ENCODE measurements around the gene MYB. TPM values are rescaled to one million over a fixed set of nuclear protein-coding genes. Genes with fewer than 3 reads are reported as not detected.

MYB gene
- total RNA-seq, 1 experiment from 2014 or later = 3.7 TPM

GRCh38 chr6:135159531-135159930, 21.6 kb upstream of the MYB start:
- no peaks in the 10 kb centered on the region for H3K9me2 ChIP-seq (ENCODE audit: insufficient read depth)
- no peak overlapping the region for H3K9ac ChIP-seq (ENCODE audit: low read length)
- H3K4me2 ChIP-seq (ENCODE audit: low read length) = no peak overlapping the region
- RAD21 ChIA-PET (ENCODE audit: low non-redundant PET in 1 of 2, low total read pairs in 2 of 2, uncharacterized antibody in 2 of 2, unreplicated experiment in 2 of 2) = no interaction called here
- H3K27ac ChIP-seq (ENCODE audit: low read depth, low read length) = no peak overlapping the region
- no peak for DNase-seq (ENCODE audit: low read depth, low spot score)
- H3K27me3 ChIP-seq (ENCODE audit: insufficient read depth, low read length) = no peaks in the 10 kb centered on the region
- intact Hi-C loops (cut with micrococcal nuclease) = no loop called here
- no peaks in the 10 kb centered on the region for H3K9me3 ChIP-seq (ENCODE audit: control insufficient read depth in 1 of 2, insufficient read depth in 1 of 2, low read depth in 1 of 2, low read length in 2 of 2)
- no TSS peak for BruUV-seq (replicated peaks)
- POLR2A ChIA-PET = no interaction called here
- CTCF ChIA-PET = interaction anchor here (0.8 kb wide), 1 partner anchor 13 kb away, joined by 3 read pairs; no protein-coding TSS in a partner anchor
- no peak overlapping the region for H3K4me3 ChIP-seq (replicated peaks in 1 of 2; ENCODE audit: low read depth in 1 of 2, low read length in 2 of 2)
- TF ChIP-seq CBX3 (IDR thresholded peaks at IDR 0.05; ENCODE audit: low read depth) (no peak), CEBPB (IDR thresholded peaks at IDR 0.05; ENCODE audit: low read depth) (no peak), POLR2A (IDR thresholded peaks at IDR 0.05; ENCODE audit: borderline replicate concordance, extremely low read depth, insufficient read depth, insufficient read length) (no peak), ATF3 (IDR thresholded peaks at IDR 0.05) (no peak), POLR2AphosphoS5 (IDR thresholded peaks at IDR 0.05; ENCODE audit: low read depth, low read length) (no peak), RAD21 (IDR thresholded peaks at IDR 0.05; ENCODE audit: low read depth) (no peak), SP1 (IDR thresholded peaks at IDR 0.05; ENCODE audit: low read depth) (no peak), ELF1 (IDR thresholded peaks at IDR 0.05; ENCODE audit: borderline replicate concordance, low read depth) (no peak), MAX (IDR thresholded peaks at IDR 0.05) (no peak)
- H3K79me2 ChIP-seq (ENCODE audit: insufficient read depth, low read length) = no peaks in the 10 kb centered on the region
- no peak for ATAC-seq
- H3K4me1 ChIP-seq (ENCODE audit: control insufficient read depth in 1 of 2, insufficient read depth in 2 of 2, low read length in 2 of 2) = peaks cover 0 to 6% of the 10 kb centered on the region in 2 experiments; a peak in 2 of 4 replicates
- no peaks in the 10 kb centered on the region for H3K36me3 ChIP-seq (ENCODE audit: control insufficient read depth in 1 of 2, insufficient read depth in 2 of 2, low read length in 2 of 2)
- no peaks in the 10 kb centered on the region for H4K20me1 ChIP-seq (ENCODE audit: insufficient read depth)
- H2AFZ ChIP-seq (ENCODE audit: low read depth, low read length, poor library complexity, severe bottlenecking) = no peak overlapping the region

GRCh38 chr6:135161411-135162395, 19.4 kb upstream of the MYB start:
- ChIA-PET RAD21 (ENCODE audit: low non-redundant PET in 1 of 2, low total read pairs in 2 of 2, uncharacterized antibody in 2 of 2, unreplicated experiment in 2 of 2) (no interaction called here), CTCF (interaction anchor here (1.1 to 2.3 kb wide), 4 partner anchors 14 to 123 kb away, joined by 3 to 11 read pairs (median 3); partner anchors contain the start of gene MYB), POLR2A (no interaction called here)
- H3K9ac ChIP-seq (ENCODE audit: low read length) = no peak overlapping the region
- no peak overlapping the region for H3K27ac ChIP-seq (ENCODE audit: low read depth, low read length)
- H3K9me3 ChIP-seq (ENCODE audit: control insufficient read depth in 1 of 2, insufficient read depth in 1 of 2, low read depth in 1 of 2, low read length in 2 of 2) = no peaks in the 10 kb centered on the region
- H3K4me2 ChIP-seq (ENCODE audit: low read length) = no peak overlapping the region
- no peak overlapping the region for H3K4me3 ChIP-seq (replicated peaks in 1 of 2; ENCODE audit: low read depth in 1 of 2, low read length in 2 of 2)
- intact Hi-C loops (cut with micrococcal nuclease) = no loop called here
- no peaks in the 10 kb centered on the region for H3K36me3 ChIP-seq (ENCODE audit: control insufficient read depth in 1 of 2, insufficient read depth in 2 of 2, low read length in 2 of 2)
- H4K20me1 ChIP-seq (ENCODE audit: insufficient read depth) = no peaks in the 10 kb centered on the region
- no peaks in the 10 kb centered on the region for H3K9me2 ChIP-seq (ENCODE audit: insufficient read depth)
- no TSS peak for BruUV-seq (replicated peaks)
- peak overlapping the region; percentile 92 for H2AFZ ChIP-seq (ENCODE audit: low read depth, low read length, poor library complexity, severe bottlenecking)
- peaks cover 0 to 6% of the 10 kb centered on the region in 2 experiments; a peak in 2 of 4 replicates for H3K4me1 ChIP-seq (ENCODE audit: control insufficient read depth in 1 of 2, insufficient read depth in 2 of 2, low read length in 2 of 2)
- H3K79me2 ChIP-seq (ENCODE audit: insufficient read depth, low read length) = no peaks in the 10 kb centered on the region
- ATAC-seq (no peak), DNase-seq (ENCODE audit: low read depth, low spot score) (no peak)
- H3K27me3 ChIP-seq (ENCODE audit: insufficient read depth, low read length) = no peaks in the 10 kb centered on the region
- no peak for TF ChIP-seq CEBPB (IDR thresholded peaks at IDR 0.05; ENCODE audit: low read depth)
- no peak for TF ChIP-seq EGR1 (IDR thresholded peaks at IDR 0.05; ENCODE audit: low read depth)
- no peak for TF ChIP-seq REST (IDR thresholded peaks at IDR 0.05; ENCODE audit: low read depth)
- TF ChIP-seq JUND (IDR thresholded peaks at IDR 0.05) = no peak
- TF ChIP-seq FOSL1 (IDR thresholded peaks at IDR 0.05; ENCODE audit: low read depth) = no peak
- TF ChIP-seq TCF7L2 (IDR thresholded peaks at IDR 0.05; ENCODE audit: borderline replicate concordance, extremely low read depth, insufficient read depth, insufficient read length) = no peak
